HUES64 (cell line): ENCODE results near the gene TMTC2.

Experiments used
- H3K27ac ChIP-seq: 2 replicates; pipeline ENCODE4 v1.7.0; 2013; ENCODE audit warnings: low read depth, low read length, inconsistent platforms
- H3K27me3 ChIP-seq: 2 replicates; pipeline ENCODE4 v1.6.1; 2013; ENCODE audit warnings: mild to moderate bottlenecking, low read length; ENCODE audit not compliant: insufficient read depth
- H3K36me3 ChIP-seq: 2 replicates; pipeline ENCODE4 v1.6.1; 2013; ENCODE audit warnings: mild to moderate bottlenecking, low read length; ENCODE audit not compliant: insufficient read depth
- H3K4me1 ChIP-seq: 2 replicates; pipeline ENCODE4 v1.6.1; 2013; ENCODE audit warnings: mild to moderate bottlenecking, low read length, moderate library complexity; ENCODE audit not compliant: insufficient read depth
- H3K4me3 ChIP-seq: 2 replicates; pipeline ENCODE4 v1.5.1; 2013; ENCODE audit warnings: mild to moderate bottlenecking, low read length, moderate library complexity
- H3K9ac ChIP-seq: 2 replicates; pipeline ENCODE4 v1.6.1; 2013; ENCODE audit warnings: mild to moderate bottlenecking, low read depth, low read length
- H3K9me3 ChIP-seq: 2 replicates; pipeline ENCODE4 v1.6.1; 2013; ENCODE audit warnings: low read depth, low read length; ENCODE audit not compliant: insufficient read depth
- WGBS: fragments of 150-250, 120-280 bp; methylation state at CpG from one replicate; pipeline ENCODE4 v1.1.7; 2013; ENCODE audit warnings: missing lambda C conversion rate; 5-methylcytosine and 5-hydroxymethylcytosine counted together

The TMTC2 gene

GRCh38 chr12:82698708-82699564, 12.2 kb downstream of the TMTC2 start:
- Histone ChIP-seq H3K9ac (no peak overlapping the region), H3K27ac (no peak overlapping the region), H3K9me3 (no peaks in the 10 kb centered on the region), H3K4me1 (peaks cover 4% of the 10 kb centered on the region; the same call in 1 of the 2 replicates), H3K27me3 (no peaks in the 10 kb centered on the region), H3K36me3 (no peaks in the 10 kb centered on the region), H3K4me3 (no peak overlapping the region)
- 95% methylated on average over 12 of the region's 12 CpGs for WGBS

GRCh38 chr12:82705774-82706173, 19.1 kb downstream of the TMTC2 start:
- whole genome bisulfite sequencing: 97% methylated on average over 3 of the region's 3 CpGs
- H3K9me3 ChIP-seq: no peaks in the 10 kb centered on the region
- H3K4me3 ChIP-seq: no peak overlapping the region
- H3K4me1 ChIP-seq: peaks cover 17% of the 10 kb centered on the region
- no peak overlapping the region for H3K27ac ChIP-seq
- H3K27me3 ChIP-seq: no peaks in the 10 kb centered on the region
- H3K9ac ChIP-seq: no peak overlapping the region
- H3K36me3 ChIP-seq: no peaks in the 10 kb centered on the region

GRCh38 chr12:82708061-82708879, 21.6 kb downstream of the TMTC2 start:
- Histone ChIP-seq H3K27ac (peak overlapping the region; percentile 31), H3K9ac (peak overlapping the region; percentile 6; the same call in 1 of the 2 replicates), H3K9me3 (no peaks in the 10 kb centered on the region), H3K4me1 (peaks cover 17% of the 10 kb centered on the region), H3K36me3 (0 out of 2 replicates have a peak, but pooled peaks cover 4% of the 10 kb centered on the region), H3K4me3 (no peak overlapping the region), H3K27me3 (no peaks in the 10 kb centered on the region)
- 75% methylated on average over 10 of the region's 10 CpGs for WGBS

DNA sequence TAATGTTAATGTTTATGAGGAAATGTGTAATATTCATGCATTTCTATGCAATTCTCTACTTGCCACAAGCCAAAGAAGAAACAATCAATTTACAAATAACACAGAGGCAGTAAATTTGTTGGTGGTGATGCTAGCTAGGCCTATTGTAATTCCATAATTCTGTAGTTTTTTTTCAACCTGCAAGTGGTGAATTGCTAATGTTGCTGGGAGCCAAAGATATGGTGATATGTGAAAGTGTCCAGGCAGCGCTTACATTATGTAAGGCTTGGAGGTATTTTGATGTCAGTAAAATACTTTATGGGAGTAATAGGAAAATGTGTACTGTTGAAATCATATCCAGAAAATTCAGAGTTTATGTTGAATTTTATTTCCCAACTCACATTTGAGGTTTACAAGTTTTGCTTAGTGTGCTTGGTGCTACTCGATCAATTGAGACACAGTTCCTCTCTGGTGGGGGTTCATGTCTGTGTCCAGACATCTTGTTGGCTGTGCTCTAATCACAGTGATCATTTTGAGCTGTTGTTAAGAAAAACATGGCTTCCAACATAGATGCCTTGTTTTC, 23.2 kb downstream of the TMTC2 start:
- Histone ChIP-seq H3K27ac (no peak overlapping the region), H3K27me3 (no peaks in the 10 kb centered on the region), H3K4me1 (peaks cover 17% of the 10 kb centered on the region), H3K9ac (no peak overlapping the region), H3K9me3 (no peaks in the 10 kb centered on the region), H3K36me3 (0 out of 2 replicates have a peak, but pooled peaks cover 4% of the 10 kb centered on the region), H3K4me3 (no peak overlapping the region)
- WGBS: 94% methylated on average over 2 of the region's 2 CpGs

DNA sequence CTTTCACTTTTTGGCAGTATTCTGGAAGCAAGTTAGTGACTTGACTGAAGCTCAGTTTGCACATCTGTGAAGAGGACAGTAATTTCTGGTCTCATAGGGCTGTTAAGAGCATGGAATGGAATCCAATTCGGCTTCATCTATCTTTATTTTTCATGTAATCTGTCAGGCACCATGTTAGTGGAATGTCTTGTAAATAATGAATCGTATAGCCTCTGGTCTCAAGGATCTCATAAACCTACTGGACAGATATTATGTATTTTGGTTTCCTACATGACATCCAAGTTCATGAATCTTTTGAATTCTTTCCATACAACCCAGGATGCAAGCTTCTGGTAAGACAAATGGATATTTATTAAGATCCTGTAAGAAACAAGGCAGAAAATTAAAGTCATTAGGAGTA, 24.0 kb downstream of the TMTC2 start:
- no peaks in the 10 kb centered on the region for H3K27me3 ChIP-seq
- H3K36me3 ChIP-seq: 0 out of 2 replicates have a peak, but pooled peaks cover 4% of the 10 kb centered on the region
- H3K4me3 ChIP-seq: no peak overlapping the region
- H3K9me3 ChIP-seq: no peaks in the 10 kb centered on the region
- H3K27ac ChIP-seq: no peak overlapping the region
- WGBS: 89% methylated on average over 1 of the region's 2 CpGs
- H3K9ac ChIP-seq: no peak overlapping the region
- peaks cover 20% of the 10 kb centered on the region for H3K4me1 ChIP-seq

- Histone ChIP-seq H3K36me3 (0 out of 2 replicates have a peak, but pooled peaks cover 4% of the 10 kb centered on the region), H3K9me3 (no peaks in the 10 kb centered on the region), H3K27me3 (no peaks in the 10 kb centered on the region), H3K9ac (no peak overlapping the region), H3K27ac (no peak overlapping the region), H3K4me3 (no peak overlapping the region), H3K4me1 (peaks cover 3% of the 10 kb centered on the region; the same call in 1 of the 2 replicates)
- 89% methylated on average over 2 of the region's 3 CpGs for WGBS
Measured at GRCh38 chr12:82714427-82714826, 27.7 kb downstream of the TMTC2 start.

DNA sequence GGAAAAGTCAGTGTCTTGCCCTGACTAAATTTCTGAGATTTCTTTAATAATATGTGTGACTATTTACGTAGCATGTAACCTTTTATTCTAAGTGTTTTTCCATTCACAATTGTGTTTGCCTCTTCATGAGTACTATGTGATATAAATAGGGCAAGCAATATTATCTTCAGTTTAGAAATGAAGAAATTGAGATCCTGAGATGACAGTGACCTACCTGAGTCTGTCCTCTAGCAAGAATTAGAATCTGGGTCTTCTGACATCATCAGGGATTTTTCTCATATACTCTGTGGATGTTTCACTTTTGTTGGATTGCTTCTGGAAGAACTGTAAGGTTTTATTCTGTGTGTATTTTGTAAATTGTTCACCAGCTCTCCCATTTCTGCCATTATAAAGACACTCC, 35.0 kb downstream of the TMTC2 start:
- Histone ChIP-seq H3K27ac (no peak overlapping the region), H3K9ac (no peak overlapping the region), H3K9me3 (no peaks in the 10 kb centered on the region), H3K4me3 (no peak overlapping the region), H3K4me1 (no peaks in the 10 kb centered on the region; the same call in 1 of the 2 replicates), H3K36me3 (no peaks in the 10 kb centered on the region), H3K27me3 (no peaks in the 10 kb centered on the region)
- 100% methylated on average over 1 of the region's 1 CpG for WGBS

DNA sequence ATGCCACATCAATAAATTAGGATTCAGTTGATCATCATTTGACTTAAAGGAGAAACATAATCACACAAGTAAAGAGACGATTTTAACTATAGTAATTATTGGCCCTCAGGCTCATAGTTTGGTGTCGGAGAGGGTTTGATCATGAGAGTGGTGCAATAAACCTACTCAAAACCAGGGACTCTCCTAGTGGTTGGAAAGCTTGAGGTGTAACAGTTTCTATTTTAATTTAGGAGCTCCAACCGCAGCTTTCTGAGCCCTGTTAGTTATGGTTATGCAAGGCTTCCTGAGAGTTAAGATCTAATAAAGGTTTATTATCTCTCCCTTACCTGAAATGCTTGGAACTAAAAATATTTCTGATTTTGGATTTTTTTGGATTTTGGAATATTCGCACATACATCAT, 36.4 kb downstream of the TMTC2 start:
- no peaks in the 10 kb centered on the region; the same call in 1 of the 2 replicates for H3K4me1 ChIP-seq
- H3K27me3 ChIP-seq: no peaks in the 10 kb centered on the region
- H3K27ac ChIP-seq: no peak overlapping the region
- no peak overlapping the region for H3K4me3 ChIP-seq
- H3K9ac ChIP-seq: no peak overlapping the region
- H3K9me3 ChIP-seq: no peaks in the 10 kb centered on the region
- WGBS: 94% methylated on average over 2 of the region's 4 CpGs
- H3K36me3 ChIP-seq: no peaks in the 10 kb centered on the region

GRCh38 chr12:82723891-82724290, 37.2 kb downstream of the TMTC2 start:
- WGBS: 94% methylated on average over 2 of the region's 2 CpGs
- Histone ChIP-seq H3K27me3 (no peaks in the 10 kb centered on the region), H3K9ac (no peak overlapping the region), H3K4me1 (no peaks in the 10 kb centered on the region; the same call in 1 of the 2 replicates), H3K27ac (no peak overlapping the region), H3K4me3 (no peak overlapping the region), H3K9me3 (no peaks in the 10 kb centered on the region), H3K36me3 (no peaks in the 10 kb centered on the region)

DNA sequence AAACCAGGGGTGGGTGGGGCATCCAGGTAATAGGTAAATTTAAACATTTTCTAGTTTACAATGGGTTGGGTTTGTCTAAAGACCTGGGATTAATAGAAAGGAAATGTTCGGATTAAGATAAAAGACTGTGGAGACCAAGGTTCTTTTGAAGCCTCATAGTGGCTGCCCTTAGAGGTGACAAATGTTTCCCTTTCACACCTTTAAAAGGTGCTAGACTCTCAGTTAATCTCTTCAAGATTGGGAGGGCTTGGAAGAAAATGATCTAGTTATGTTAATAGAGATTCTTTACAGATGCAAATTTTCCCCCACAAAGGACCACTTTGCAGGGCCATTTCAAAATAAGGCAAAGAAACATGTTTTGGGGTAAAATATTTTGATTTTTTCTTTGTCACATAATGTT, 39.0 kb downstream of the TMTC2 start:
- no peak overlapping the region; the same call in 1 of the 2 replicates for H3K27ac ChIP-seq
- no peaks in the 10 kb centered on the region for H3K27me3 ChIP-seq
- no peaks in the 10 kb centered on the region for H3K36me3 ChIP-seq
- H3K4me1 ChIP-seq: no peaks in the 10 kb centered on the region; the same call in 1 of the 2 replicates
- whole genome bisulfite sequencing: 74% methylated on average over 1 of the region's 1 CpG
- H3K9me3 ChIP-seq: no peaks in the 10 kb centered on the region
- no peak overlapping the region for H3K4me3 ChIP-seq
- H3K9ac ChIP-seq: no peak overlapping the region

DNA sequence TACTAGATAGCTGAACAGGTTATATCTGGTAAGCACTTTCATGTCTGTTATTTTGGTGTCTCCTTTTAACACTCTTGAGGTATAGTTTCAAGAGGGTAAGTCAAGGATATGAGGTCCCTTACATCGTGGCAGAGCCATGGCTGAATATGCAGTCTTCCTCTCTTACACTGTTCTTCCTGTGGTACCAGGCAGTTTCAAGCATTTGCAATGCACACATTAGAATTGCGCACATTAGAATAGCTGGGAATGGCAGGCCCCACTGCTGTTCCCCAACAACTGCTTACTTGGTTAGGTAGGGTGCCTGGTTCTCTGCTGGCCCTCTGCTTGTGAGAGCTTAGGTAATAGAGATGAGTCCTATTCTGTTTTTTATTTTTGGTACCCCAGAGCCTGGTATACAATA, 41.2 kb downstream of the TMTC2 start:
- WGBS: 85% methylated on average over 2 of the region's 2 CpGs
- no peaks in the 10 kb centered on the region for H3K9me3 ChIP-seq
- H3K9ac ChIP-seq: no peak overlapping the region
- H3K27ac ChIP-seq: no peak overlapping the region
- H3K36me3 ChIP-seq: no peaks in the 10 kb centered on the region
- no peak overlapping the region for H3K4me3 ChIP-seq
- no peaks in the 10 kb centered on the region for H3K4me1 ChIP-seq
- H3K27me3 ChIP-seq: no peaks in the 10 kb centered on the region
